H1 (cell line): ENCODE measurements around the gene UQCC5. TPM values are rescaled to one million over a fixed set of nuclear protein-coding genes. Genes with fewer than 3 reads are reported as not detected.
A peak's percentile ranks its signal among the peaks of the same experiment; 100 is the strongest.

Experiments used
- BCL11A ChIP-seq, 2 experiments: IDR thresholded peaks; one replicate each; pipeline ENCODE4 v1.6.1; 2011; ENCODE audit warnings: low read depth in 2 of 2, low read length in 2 of 2, mild to moderate bottlenecking in 2 of 2
- CHD7 ChIP-seq: fragments of 300-600 bp; sonication (generic); IDR thresholded peaks from 2 replicates; pipeline ENCODE4 v1.7.1; 2012; ENCODE audit warnings: low read length, moderate library complexity, mild to moderate bottlenecking, inconsistent platforms; ENCODE audit not compliant: insufficient replicate concordance
- EGR1 ChIP-seq: IDR thresholded peaks from 2 replicates; pipeline ENCODE4 v1.6.1; 2011; ENCODE audit warnings: low read depth, low read length, borderline replicate concordance
- KDM1A ChIP-seq: fragments of 200-600, 300-600 bp; sonication (generic); IDR thresholded peaks from 2 replicates; pipeline ENCODE4 v1.7.1; 2016; ENCODE audit warnings: mild to moderate bottlenecking, low read length, borderline replicate concordance
- SAP30 ChIP-seq: fragments of 300-600 bp; sonication (generic); IDR thresholded peaks from 2 replicates; pipeline ENCODE4 v1.7.1; 2012; ENCODE audit warnings: low read length, moderate library complexity, mild to moderate bottlenecking, inconsistent platforms; ENCODE audit not compliant: insufficient read depth, insufficient replicate concordance
- polyA plus RNA-seq, 7 experiments: library from polyadenylated mRNA; depleted of rRNA in 3 of 7; stranded (reverse) in 5 of 7; unstranded in 2 of 7; fragments of >200 nt in 5 of 7; fragments of 200-250 nt in 2 of 7; gene quantifications; 1 replicate in 5 of 7; 2 replicates in 1 of 7; 4 replicates in 1 of 7; pipeline versions ENCODE4 v1.2.1 to v1.2.3, GENCODE V29; 2011 to 2013; ENCODE audit warnings: missing spikeins in 2 of 7, mixed read lengths in 2 of 7
- total RNA-seq: library from RNA; stranded (reverse); fragmentation: NEBNext Ultra II Directional; extraction: Animal tissue kit (Norgen Biotek cat#: 25700); gene quantifications from 2 replicates; pipeline ENCODE4 v1.2.1, GENCODE V29; 2021
- TF ChIP-seq, protein P1 (sequence below): IDR thresholded peaks from 2 replicates; pipeline ENCODE4 v1.6.1; 2012; ENCODE audit warnings: inconsistent platforms

UQCC5 gene
- total and polyA plus RNA-seq, 2 of the 8 experiments (the other 6 are each of a cell fraction or from before 2014, with no cell fraction given), result 35.0 to 37.7 TPM

DNA sequence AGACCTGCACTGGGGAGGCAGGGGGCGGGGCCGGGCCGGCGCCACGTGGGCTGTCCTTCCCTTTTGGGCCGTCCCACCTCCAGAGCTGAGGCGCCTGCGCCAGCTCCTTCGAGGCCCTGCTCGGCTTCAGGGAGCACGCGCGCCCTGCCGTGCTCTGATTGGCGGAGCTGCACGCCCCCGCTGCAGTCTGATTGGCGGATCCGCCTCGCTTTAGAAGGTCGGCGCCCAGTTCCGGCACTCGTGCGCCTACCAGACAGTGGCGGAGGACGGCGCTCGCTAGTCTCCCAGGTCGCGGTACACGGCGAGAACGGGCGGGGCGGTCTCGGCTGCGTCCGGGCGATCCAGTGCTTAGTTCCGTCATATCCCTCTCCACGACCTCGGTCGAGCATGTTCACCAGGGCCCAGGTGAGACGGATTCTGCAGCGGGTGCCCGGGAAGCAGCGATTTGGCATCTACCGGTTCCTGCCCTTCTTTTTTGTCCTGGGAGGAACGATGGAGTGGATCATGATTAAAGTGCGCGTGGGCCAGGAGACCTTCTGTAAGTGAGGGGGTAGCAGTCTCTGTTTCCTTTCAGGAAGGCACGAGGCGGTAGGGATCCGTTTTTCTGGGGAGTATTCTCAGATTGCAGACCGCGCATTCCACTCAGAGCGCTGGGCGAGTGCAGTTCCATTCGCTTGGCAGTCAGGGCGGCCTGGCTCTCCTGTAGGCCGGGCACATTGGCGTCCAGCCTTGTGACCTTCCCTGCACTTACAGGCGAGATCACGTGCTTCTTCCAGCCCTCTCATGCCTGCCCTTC, at the start of gene UQCC5 (continued):
- no peak for TF ChIP-seq CHD7
- TF ChIP-seq SAP30, result peak; percentile 67
- TF ChIP-seq, protein P1, sequence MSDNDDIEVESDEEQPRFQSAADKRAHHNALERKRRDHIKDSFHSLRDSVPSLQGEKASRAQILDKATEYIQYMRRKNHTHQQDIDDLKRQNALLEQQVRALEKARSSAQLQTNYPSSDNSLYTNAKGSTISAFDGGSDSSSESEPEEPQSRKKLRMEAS, result peak; percentile 98
- TF ChIP-seq KDM1A, result no peak
- peak; percentile 100 for TF ChIP-seq EGR1
- no peak for TF ChIP-seq BCL11A (IDR thresholded peaks at IDR 0.05; ENCODE audit: low read depth in 2 of 2, low read length in 2 of 2)
